Measurements from ENCODE around the gene NECAB3.

DNA sequence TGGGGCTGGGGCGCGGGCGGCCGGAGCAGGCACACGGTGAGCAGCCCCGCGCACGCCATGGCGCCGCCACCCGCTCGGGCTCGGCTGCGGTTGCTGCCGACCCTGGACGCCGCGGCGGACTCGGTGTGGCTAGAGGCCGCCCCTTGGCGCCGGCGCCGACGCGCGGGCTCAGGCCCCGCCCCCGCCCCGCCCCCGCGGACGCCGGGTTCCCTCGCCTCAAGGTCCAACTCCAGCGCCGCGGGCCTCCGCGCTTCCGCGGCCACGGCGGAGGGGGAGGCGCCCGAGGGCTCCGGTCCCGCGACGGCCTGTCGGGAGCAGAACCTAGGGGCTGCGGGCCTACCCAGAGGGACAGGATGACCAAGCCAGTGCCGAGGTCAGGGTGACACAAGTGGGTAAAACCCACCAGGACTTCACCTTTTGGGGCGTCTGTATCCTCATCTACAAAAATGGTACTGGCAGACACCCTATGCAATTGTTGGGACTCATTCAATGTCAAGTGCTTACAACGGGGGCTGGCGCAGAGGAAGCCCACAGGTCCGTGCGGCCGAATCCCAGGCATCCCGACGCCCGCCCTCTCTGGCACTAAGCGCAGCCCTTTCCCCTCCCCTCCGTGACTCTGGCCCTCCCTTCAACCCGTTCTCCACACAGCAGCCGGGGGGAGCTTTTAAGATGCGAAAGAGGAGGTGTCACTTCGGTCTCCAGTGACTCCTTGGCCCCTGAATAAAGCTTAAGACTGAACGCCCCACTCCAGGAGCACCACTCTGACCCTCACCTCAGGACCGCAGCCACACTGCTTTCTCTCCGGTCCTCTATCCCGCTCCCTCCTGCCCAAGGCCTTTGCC is at the start of gene NECAB3:
- TF ChIP-seq CTCF (IDR thresholded peaks at IDR 0.05) (peak in 1 of 3 experiments; percentile 3), POLR2AphosphoS5 (IDR thresholded peaks at IDR 0.05) (peak; percentile 49 to 71), POLR2A (IDR thresholded peaks at IDR 0.05; ENCODE audit: low read depth) (no peak)
